Heart right ventricle (tissue), 16 donors: ENCODE results near the gene CYTH2. TPM values are rescaled to one million over a fixed set of nuclear protein-coding genes. Genes with fewer than 3 reads are reported as not detected.
"Not testable (repeated sequence)": the region's sequence is repeated elsewhere in the genome, so short reads cannot be mapped to it uniquely, and the experiment has no call there.

ENCODE experiments used
- ATAC-seq, 8 donors: fragments of 200-7000 bp; cut with Tn5 transposase; one replicate each; pipeline ENCODE4 v1.9.1; 2020; ENCODE audit warnings: mild to moderate bottlenecking in 8 of 8, moderate library complexity in 8 of 8, moderate number of reproducible peaks in 1 of 8
- DNase-seq, 2 donors: peaks; one replicate each; pipeline ENCODE4 v3.0.0-alpha.2; 2020
- H3K27ac ChIP-seq, 10 donors: fragments of 200-600 bp; sonication (generic) in 2 of 10; one replicate each; pipeline versions ENCODE4 v1.5.0 to v1.8.0; 2020 to 2022; ENCODE audit warnings: mild to moderate bottlenecking in 3 of 10
- H3K27me3 ChIP-seq, 7 donors: fragments of 200-600 bp; one replicate each; pipeline ENCODE4 v1.8.0; 2021 to 2022; ENCODE audit warnings: mild to moderate bottlenecking in 2 of 7
- H3K36me3 ChIP-seq, 9 donors: fragments of 200-600 bp; sonication (generic) in 1 of 9; one replicate each; pipeline versions ENCODE4 v1.5.0 to v1.8.0; 2020 to 2022; ENCODE audit warnings: mild to moderate bottlenecking in 2 of 9
- H3K4me1 ChIP-seq, 9 donors: fragments of 200-600 bp; sonication (generic) in 1 of 9; one replicate each; pipeline versions ENCODE4 v1.5.0 to v1.8.0; 2020 to 2022; ENCODE audit warnings: mild to moderate bottlenecking in 4 of 9
- H3K4me3 ChIP-seq, 10 donors: fragments of 200-600 bp; sonication (generic) in 2 of 10; one replicate each; pipeline versions ENCODE4 v1.5.0 to v1.8.0; 2020 to 2022; ENCODE audit warnings: mild to moderate bottlenecking in 7 of 10, moderate library complexity in 2 of 10
- H3K9me3 ChIP-seq, 11 donors: fragments of 200-600 bp in 10 of 11; sonication (generic) in 2 of 11; one replicate each; pipeline versions ENCODE4 v1.5.0 to v1.8.0; 2013 to 2022; ENCODE audit warnings: mild to moderate bottlenecking in 2 of 11, control low read depth in 1 of 11, moderate library complexity in 1 of 11
- WGBS, 2 donors: extraction: QIAGEN DNeasy Blood & Tissue Kit; methylation state at CpG; one replicate each; pipeline ENCODE4 v1.1.7; 2013; ENCODE audit warnings: inconsistent platforms in 1 of 2; 5-methylcytosine and 5-hydroxymethylcytosine counted together
- intact Hi-C, 10 donors: fragments of 100-400 bp; cut with DNase I; formaldehyde crosslinking; loops; one replicate each; pipeline versions ENCODE4 v1.11.1 to v1.14.2; 2022
- polyA plus RNA-seq, 2 donors: library from polyadenylated mRNA; stranded (reverse); fragments of 200-250 nt; gene quantifications; one replicate each; pipeline ENCODE4 v1.2.3, GENCODE V29; 2013
- total RNA-seq, 10 donors: library from RNA; stranded (reverse); fragmentation: NEBNext Ultra II Directional in 3 of 10; extraction: Animal tissue kit (Norgen Biotek cat#: 25700) in 3 of 10; gene quantifications; one replicate each; pipeline versions ENCODE4 v1.2.1 to v1.2.4, GENCODE V29; 2021 to 2023
- TF ChIP-seq, protein P1 (sequence below), 9 donors: fragments of 200-600 bp; sonication (generic) in 2 of 9; IDR thresholded peaks; one replicate each; pipeline versions ENCODE4 v1.5.0 to v1.8.0; 2021 to 2022; ENCODE audit warnings: antibody characterized with exemption in 9 of 9, mild to moderate bottlenecking in 5 of 9, moderate library complexity in 1 of 9
- donor health status: Arrhythmogenic right ventricular cardiomyopathy.
- donor health status: ischemic (EF 13 %, LVEDD 7.1; RV severe dilation, severe dysfunction).
- donor health status: healthy with polysubstance abuse.
- donor health status: DM: no; HTN: yes; CAD: no.
- donor health status: DM: no; HTN: no; CAD: no.
- donor health status: ischemic (EF 25% LVEDD 6.9; RV normal size, moderate dysfunction).
- donor health status: ischemic (EF 25% LVEDD 5.7; RV mildly dilated, moderate dysfunction).
- donor health status: healthy.
- donor health status: DM: yes; HTN: yes; CAD: no.
- donor health status: Ischemic cardiomyopathy.
- donor health status: ischemic (EF 35%, LVEDD 5.7; RV mildly dilated, moderate dysfunction).
- donor health status: nonischemic (EF 11% LVEDD 7.7; RV severe dilation, severe dysfunction).
- donor health status: DM: yes; HTN: yes; CAD: no.
- donor health status: PGD.
- donor health status: ischemic (EF 29% LVEDD 5.4; RV normal size, mild dysfunction).
- donor health status: nonischemic (EF 23%, LVEDD 6.1; RV moderate dilation, normal function).

Gene CYTH2
- total and polyA plus RNA-seq, 12 donors, result 25.8 to 41.9 (median 32.2) TPM

DNA sequence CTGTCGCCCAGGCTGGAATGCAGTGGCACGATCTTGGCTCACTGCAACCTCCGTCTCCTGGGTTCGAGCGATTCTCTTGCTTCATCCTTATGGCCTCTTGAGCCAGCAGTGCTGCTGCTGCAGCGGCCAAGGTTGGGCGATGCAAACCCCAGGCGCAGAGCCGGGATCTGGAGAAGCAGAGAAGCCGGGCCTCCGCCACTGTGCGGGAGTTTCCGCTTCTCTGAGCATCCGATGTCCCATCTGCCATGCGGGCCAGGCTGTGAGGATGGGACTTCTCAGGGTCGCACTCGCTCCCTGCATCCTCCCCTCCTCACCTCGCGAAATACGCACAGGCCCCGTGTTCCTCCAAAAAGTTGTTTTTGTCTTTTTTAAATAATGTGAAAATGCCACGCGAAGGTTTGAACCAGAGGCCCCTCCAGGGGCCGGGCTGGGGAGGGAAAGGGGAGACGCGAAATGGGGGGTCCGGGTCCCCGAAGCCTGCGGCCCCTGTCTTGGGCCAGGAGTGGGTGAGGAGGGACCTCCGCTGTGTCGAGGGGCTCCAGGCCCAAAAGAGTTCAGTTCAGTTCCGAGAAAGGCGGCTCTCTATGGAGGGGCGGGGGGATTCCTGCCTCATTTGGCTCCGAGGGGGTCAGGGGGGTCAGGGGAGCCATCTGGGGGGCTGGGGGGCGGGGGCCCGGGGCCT, 15.9 kb downstream of the CYTH2 start:
- WGBS, 2 donors, result 77 to 80% methylated on average over 37 of the region's 37 CpGs
- Histone ChIP-seq H3K4me3 (no peak overlapping the region), H3K27me3 (peaks cover 0 to 3% (median 0%) of the 10 kb centered on the region in 7 donors), H3K36me3 (no peaks in the 10 kb centered on the region), H3K9me3 (no peaks in the 10 kb centered on the region), H3K4me1 (peaks cover 15 to 41% (median 23%) of the 10 kb centered on the region in 9 donors), H3K27ac (no peak overlapping the region)
- intact Hi-C loops, result loop anchor here in 1 of 10 donors (5.0 kb wide), 1 partner anchor 97 kb away; no protein-coding TSS in a partner anchor
- ATAC-seq (no peak), DNase-seq (no peak)
- TF ChIP-seq, protein P1, sequence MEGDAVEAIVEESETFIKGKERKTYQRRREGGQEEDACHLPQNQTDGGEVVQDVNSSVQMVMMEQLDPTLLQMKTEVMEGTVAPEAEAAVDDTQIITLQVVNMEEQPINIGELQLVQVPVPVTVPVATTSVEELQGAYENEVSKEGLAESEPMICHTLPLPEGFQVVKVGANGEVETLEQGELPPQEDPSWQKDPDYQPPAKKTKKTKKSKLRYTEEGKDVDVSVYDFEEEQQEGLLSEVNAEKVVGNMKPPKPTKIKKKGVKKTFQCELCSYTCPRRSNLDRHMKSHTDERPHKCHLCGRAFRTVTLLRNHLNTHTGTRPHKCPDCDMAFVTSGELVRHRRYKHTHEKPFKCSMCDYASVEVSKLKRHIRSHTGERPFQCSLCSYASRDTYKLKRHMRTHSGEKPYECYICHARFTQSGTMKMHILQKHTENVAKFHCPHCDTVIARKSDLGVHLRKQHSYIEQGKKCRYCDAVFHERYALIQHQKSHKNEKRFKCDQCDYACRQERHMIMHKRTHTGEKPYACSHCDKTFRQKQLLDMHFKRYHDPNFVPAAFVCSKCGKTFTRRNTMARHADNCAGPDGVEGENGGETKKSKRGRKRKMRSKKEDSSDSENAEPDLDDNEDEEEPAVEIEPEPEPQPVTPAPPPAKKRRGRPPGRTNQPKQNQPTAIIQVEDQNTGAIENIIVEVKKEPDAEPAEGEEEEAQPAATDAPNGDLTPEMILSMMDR (IDR thresholded peaks at IDR 0.05), result no peak

DNA sequence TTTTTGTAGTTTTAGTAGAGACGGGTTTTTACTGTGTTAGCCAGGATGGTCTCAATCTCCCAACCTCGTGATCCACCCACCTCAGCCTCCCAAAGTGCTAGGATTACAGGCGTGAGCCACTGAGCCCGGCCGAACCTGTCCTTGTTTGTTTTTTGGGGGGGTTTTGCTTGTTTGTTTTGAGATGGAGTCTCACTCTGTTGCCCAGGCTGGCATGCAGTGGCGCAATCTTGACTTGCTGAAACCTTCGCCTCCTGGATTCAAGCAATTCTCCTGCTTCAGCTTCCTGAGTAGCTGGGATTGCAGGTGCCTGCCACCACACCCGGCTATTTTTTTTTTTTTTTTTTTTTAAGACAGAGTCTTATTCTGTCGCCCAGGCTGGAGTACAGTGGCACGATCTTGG, 17.5 kb downstream of the CYTH2 start:
- H3K4me3 ChIP-seq, H3K36me3 ChIP-seq, DNase-seq, H3K27ac ChIP-seq, ATAC-seq, H3K9me3 ChIP-seq: not testable (repeated sequence)
- Histone ChIP-seq H3K4me1 (peaks cover 7 to 40% (median 20%) of the 10 kb centered on the region in 9 donors), H3K27me3 (peaks cover 0 to 19% (median 3%) of the 10 kb centered on the region in 7 donors)
- intact Hi-C loops, result loop anchor here in 1 of 10 donors (5.0 kb wide), 1 partner anchor 96 kb away; no protein-coding TSS in a partner anchor
- WGBS, 2 donors, result 87 to 88% methylated on average over 10 of the region's 10 CpGs

DNA sequence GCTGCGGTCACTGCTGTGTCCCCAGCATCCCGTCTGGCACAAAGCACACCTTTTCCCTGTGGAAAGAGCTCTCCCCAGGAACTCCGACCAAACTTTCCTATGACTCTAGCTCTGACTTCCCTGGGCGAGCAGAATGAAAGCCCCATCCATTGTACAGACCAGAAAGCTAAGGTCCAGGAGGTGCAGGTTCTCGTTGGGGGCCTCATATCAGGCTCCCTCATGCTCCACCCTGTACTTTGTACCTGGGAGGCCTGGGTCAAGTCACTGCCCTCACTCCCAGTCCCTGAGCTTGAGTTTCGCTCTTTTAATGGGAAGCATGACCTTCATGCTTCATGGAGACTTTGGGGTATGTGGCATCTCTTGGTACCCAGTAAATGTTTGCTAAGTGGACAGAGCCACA, 18.4 kb downstream of the CYTH2 start:
- Histone ChIP-seq H3K9me3 (no peaks in the 10 kb centered on the region), H3K27me3 (peaks cover 0 to 27% (median 7%) of the 10 kb centered on the region in 7 donors), H3K27ac (peak overlapping the region in 7 of 10 donors; percentile 55 to 81 (median 73)), H3K4me3 (no peak overlapping the region), H3K4me1 (peaks cover 2 to 38% (median 17%) of the 10 kb centered on the region in 9 donors), H3K36me3 (no peaks in the 10 kb centered on the region)
- DNase-seq (no peak), ATAC-seq (no peak)
- TF ChIP-seq, protein P1 (IDR thresholded peaks at IDR 0.05), result no peak
- WGBS, 2 donors, result 79 to 81% methylated on average over 6 of the region's 6 CpGs
- intact Hi-C loops, result loop anchor here in 1 of 10 donors (5.0 kb wide), 1 partner anchor 95 kb away; no protein-coding TSS in a partner anchor

DNA sequence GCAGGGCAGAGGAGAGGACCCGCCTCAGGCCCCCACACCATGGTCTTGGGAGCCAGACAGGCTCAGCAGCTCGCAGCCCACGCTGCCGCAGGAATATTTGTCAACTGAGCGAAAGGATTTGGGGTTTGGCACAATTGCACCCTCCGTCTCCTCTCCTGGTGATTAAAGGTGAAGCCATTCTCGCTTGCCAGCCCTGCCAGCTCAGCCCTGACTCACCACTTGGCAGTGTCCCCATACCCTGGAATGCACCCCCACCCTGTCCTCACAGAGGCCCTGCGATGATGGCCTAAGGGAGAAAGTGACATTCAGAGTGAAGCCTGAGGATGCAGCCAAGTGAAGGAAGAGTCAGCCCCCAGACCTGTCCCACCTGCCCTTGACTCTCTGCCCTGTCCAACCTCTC, 18.8 kb downstream of the CYTH2 start:
- peak; percentile 65 to 72 for DNase-seq
- peak; percentile 17 to 66 (median 40) for ATAC-seq
- H3K9me3 ChIP-seq, result no peaks in the 10 kb centered on the region
- TF ChIP-seq, protein P1 (IDR thresholded peaks at IDR 0.05), result no peak
- no peak overlapping the region for H3K4me3 ChIP-seq
- no peaks in the 10 kb centered on the region for H3K36me3 ChIP-seq
- peaks cover 2 to 38% (median 17%) of the 10 kb centered on the region in 9 donors for H3K4me1 ChIP-seq
- 49 to 52% methylated on average over 8 of the region's 8 CpGs for WGBS, 2 donors
- peak overlapping the region in 7 of 10 donors; percentile 55 to 81 (median 73) for H3K27ac ChIP-seq
- intact Hi-C loops, result loop anchor here in 4 of 10 donors (2.0 to 5.0 kb wide), 4 partner anchors 94 to 101 kb away; no protein-coding TSS in a partner anchor
- peaks cover 0 to 28% (median 7%) of the 10 kb centered on the region in 7 donors for H3K27me3 ChIP-seq

DNA sequence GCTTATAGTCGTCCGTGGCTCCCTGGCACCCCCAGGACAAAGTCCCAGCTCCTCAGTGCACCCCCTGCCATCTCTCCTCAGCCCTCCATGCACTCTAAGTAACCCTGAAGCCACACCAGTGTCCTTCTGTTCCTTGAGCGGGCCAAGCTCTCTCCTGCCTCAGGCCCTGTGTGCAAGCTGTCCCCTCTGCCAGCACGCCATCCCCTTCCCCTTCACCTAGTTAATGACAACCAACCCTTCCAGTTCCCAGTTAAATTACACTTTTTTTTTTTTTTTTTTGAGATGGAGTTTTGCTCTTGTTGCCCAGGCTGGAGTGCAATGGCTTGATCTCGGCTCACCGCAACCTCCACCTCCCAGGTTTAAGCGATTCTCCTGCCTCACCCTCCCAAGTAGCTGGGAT, 19.3 kb downstream of the CYTH2 start:
- Histone ChIP-seq H3K27ac (peak overlapping the region in 7 of 10 donors; percentile 55 to 81 (median 73)), H3K27me3 (peaks cover 0 to 28% (median 7%) of the 10 kb centered on the region in 7 donors), H3K4me1 (peaks cover 2 to 38% (median 17%) of the 10 kb centered on the region in 9 donors)
- not testable (repeated sequence) for DNase-seq, H3K9me3 ChIP-seq, ATAC-seq, H3K4me3 ChIP-seq, H3K36me3 ChIP-seq
- intact Hi-C loops, result loop anchor here in 4 of 10 donors (2.0 to 5.0 kb wide), 4 partner anchors 94 to 100 kb away; no protein-coding TSS in a partner anchor
- WGBS, 2 donors, result 85 to 89% methylated on average over 7 of the region's 7 CpGs
